ENCODE data around the gene DDX19B. TPM values are rescaled to one million over a fixed set of nuclear protein-coding genes. Genes with fewer than 3 reads are reported as not detected.
"Not testable (repeated sequence)": the region's sequence is repeated elsewhere in the genome, so short reads cannot be mapped to it uniquely, and the experiment has no call there.

Gene DDX19B
- polyA plus RNA-seq (17.5 to 38.9 TPM (median 24.6 TPM) in 3 replicates), polyA minus RNA-seq (10.0 to 16.6 TPM (median 14.2 TPM) in 3 replicates)
- polyA plus RNA-seq (2011; ENCODE audit: low read depth): 47.4 TPM
- 27.8 and 29.6 TPM in 2 replicates for polyA plus RNA-seq (2011; cell fraction: cytosol; rRNA removed)
- polyA plus RNA-seq (2011; cell fraction: nucleus; rRNA removed): 27.3 and 34.1 TPM in 2 replicates
- 21.3 and 26.1 TPM in 2 replicates for polyA plus RNA-seq (2012; ENCODE audit: low replicate concordance)
- polyA minus RNA-seq (2011; cell fraction: cytosol; rRNA and poly(A)+ RNA removed): 6.7 TPM
- polyA minus RNA-seq (2011; cell fraction: nucleus; rRNA and poly(A)+ RNA removed): 3.0 and 6.9 TPM in 2 replicates

DNA sequence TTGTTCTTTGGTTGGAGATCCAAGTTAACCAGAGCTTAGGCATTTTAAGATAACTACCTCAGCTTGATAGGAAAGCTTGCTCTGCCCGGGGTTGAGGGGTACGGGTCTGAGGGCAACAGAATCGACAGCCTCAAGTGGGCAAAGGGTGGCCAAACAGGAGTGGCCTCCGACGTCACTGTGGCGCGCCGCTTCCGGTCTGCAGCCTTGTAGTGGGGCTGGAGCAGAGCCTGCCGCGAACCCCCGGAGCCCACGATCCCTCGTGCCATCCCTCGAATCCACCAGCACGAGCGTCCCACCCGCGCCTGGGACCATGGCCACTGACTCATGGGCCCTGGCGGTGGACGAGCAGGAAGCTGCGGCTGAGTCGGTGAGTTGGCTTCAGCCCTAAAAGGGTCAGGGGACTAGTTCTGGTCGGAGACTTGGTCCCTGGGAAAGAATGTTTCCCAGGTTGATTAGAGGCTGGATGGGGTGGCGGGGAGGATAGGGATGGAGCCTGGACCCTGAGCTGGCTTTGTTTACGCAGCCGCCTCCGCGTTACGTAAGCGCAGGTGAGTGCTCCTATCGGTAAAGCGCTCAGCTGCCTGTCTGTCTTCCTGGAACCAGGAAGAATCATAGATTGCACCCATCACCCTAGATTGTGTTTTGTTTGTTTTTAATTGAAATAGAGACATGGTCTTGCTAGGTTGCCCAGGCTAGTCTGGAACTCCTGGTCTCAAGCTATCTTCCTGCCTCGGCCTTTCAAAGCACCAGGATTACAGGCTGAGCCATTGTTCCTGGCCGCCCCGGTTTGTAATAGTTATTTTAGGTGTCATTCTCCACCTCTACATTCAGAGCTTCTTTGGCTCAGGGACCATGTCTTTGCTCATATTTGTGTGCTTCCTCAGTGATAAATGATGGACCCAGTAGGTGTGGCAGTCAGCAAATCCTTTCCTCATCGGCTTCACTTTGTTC is at the start of gene DDX19B:
Gene DDX19B (plus strand): TSS at position 199 of the 951 bp plus-strand sequence. CDS start 112 bp downstream, at position 311.
- no peak for FAIRE-seq
- dilution Hi-C loops (cut with MboI; ENCODE audit: extremely low pct_ligation_motif_present, low sequenced_read_pairs): no loop called here
- H3K79me2 ChIP-seq (ENCODE audit: control insufficient read depth, insufficient read depth, low read length): peaks cover 30% of the 10 kb centered on the region

DNA sequence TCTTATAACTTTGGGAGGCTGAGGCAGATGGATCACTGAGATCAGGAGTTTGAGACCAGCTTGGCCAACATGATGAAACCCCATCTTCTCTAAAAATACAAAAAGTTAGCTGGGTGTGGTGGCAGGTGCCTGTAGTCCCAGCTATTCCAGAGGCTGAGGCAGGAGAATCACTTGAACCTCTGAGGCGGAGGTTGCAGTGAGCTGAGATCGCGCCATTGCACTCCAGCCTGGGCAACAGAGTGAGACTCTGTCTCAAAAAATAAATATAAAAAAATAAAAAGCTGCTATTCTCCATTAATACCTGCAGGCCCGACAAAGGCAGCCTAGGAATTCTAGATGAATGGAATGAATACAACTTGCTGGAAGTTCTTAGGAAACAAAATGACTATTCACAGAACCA is 49.3 kb upstream of the DDX19B start:
- Histone ChIP-seq H3K4me2 (ENCODE audit: control insufficient read depth, extremely low read depth, insufficient read depth, low read depth, low read length) (peak overlapping the region; percentile 25), H3K79me2 (ENCODE audit: control insufficient read depth, insufficient read depth, low read length) (peaks cover 26% of the 10 kb centered on the region), H3K36me3 (ENCODE audit: control insufficient read depth in 2 of 2, extremely low read depth in 1 of 2, insufficient read depth in 2 of 2, low read length in 2 of 2) (peaks cover 16 to 19% of the 10 kb centered on the region in 2 experiments)
- H3K9me1 ChIP-seq (ENCODE audit: control insufficient read depth, extremely low read depth, insufficient read depth, low read length); H3K27me3 ChIP-seq (ENCODE audit: control insufficient read depth, extremely low read depth, insufficient read depth, low read length); H2AFZ ChIP-seq (ENCODE audit: control insufficient read depth, low read length); H4K20me1 ChIP-seq (ENCODE audit: control insufficient read depth, extremely low read depth, insufficient read depth, low read length); H3K4me1 ChIP-seq (ENCODE audit: control insufficient read depth, extremely low read depth, insufficient read depth, low read length); dilution Hi-C loops (cut with MboI; ENCODE audit: extremely low pct_ligation_motif_present, low sequenced_read_pairs); H3K27ac ChIP-seq (ENCODE audit: control insufficient read depth, insufficient read depth, low read length); DNase-seq (ENCODE audit: low read depth, low spot score); H3K9me3 ChIP-seq (ENCODE audit: control insufficient read depth, low read depth, low read length); H3K4me3 ChIP-seq (ENCODE audit: control insufficient read depth in 2 of 3, extremely low read depth in 1 of 3, insufficient read depth in 2 of 3, low read depth in 1 of 3, low read length in 3 of 3); FAIRE-seq; H3K9ac ChIP-seq (ENCODE audit: control insufficient read depth, extremely low read depth, insufficient read depth, low read length): not testable (repeated sequence)

More for the DNA sequence above, at the start of gene DDX19B:
- H3K27ac ChIP-seq (ENCODE audit: control insufficient read depth, insufficient read depth, low read length): peak within 1 kb of the TSS; percentile 91
- peaks cover 14% of the 10 kb centered on the region for H3K4me1 ChIP-seq (ENCODE audit: control insufficient read depth, extremely low read depth, insufficient read depth, low read length)
- no peaks in the 10 kb centered on the region for H3K9me3 ChIP-seq (ENCODE audit: control insufficient read depth, low read depth, low read length)
- no peaks in the 10 kb centered on the region for H3K9me1 ChIP-seq (ENCODE audit: control insufficient read depth, extremely low read depth, insufficient read depth, low read length)
- H3K4me3 ChIP-seq (ENCODE audit: control insufficient read depth in 2 of 3, extremely low read depth in 1 of 3, insufficient read depth in 2 of 3, low read depth in 1 of 3, low read length in 3 of 3): peak within 1 kb of the TSS; percentile 76 to 93 (median 86)
- peak within 1 kb of the TSS; percentile 97 for H3K9ac ChIP-seq (ENCODE audit: control insufficient read depth, extremely low read depth, insufficient read depth, low read length)
- peak within 1 kb of the TSS; percentile 99 for H2AFZ ChIP-seq (ENCODE audit: control insufficient read depth, low read length)
- no peaks in the 10 kb centered on the region for H3K36me3 ChIP-seq (ENCODE audit: control insufficient read depth in 2 of 2, extremely low read depth in 1 of 2, insufficient read depth in 2 of 2, low read length in 2 of 2)
- peak within 1 kb of the TSS; percentile 87 for H3K4me2 ChIP-seq (ENCODE audit: control insufficient read depth, extremely low read depth, insufficient read depth, low read depth, low read length)
- TF ChIP-seq, protein P1, sequence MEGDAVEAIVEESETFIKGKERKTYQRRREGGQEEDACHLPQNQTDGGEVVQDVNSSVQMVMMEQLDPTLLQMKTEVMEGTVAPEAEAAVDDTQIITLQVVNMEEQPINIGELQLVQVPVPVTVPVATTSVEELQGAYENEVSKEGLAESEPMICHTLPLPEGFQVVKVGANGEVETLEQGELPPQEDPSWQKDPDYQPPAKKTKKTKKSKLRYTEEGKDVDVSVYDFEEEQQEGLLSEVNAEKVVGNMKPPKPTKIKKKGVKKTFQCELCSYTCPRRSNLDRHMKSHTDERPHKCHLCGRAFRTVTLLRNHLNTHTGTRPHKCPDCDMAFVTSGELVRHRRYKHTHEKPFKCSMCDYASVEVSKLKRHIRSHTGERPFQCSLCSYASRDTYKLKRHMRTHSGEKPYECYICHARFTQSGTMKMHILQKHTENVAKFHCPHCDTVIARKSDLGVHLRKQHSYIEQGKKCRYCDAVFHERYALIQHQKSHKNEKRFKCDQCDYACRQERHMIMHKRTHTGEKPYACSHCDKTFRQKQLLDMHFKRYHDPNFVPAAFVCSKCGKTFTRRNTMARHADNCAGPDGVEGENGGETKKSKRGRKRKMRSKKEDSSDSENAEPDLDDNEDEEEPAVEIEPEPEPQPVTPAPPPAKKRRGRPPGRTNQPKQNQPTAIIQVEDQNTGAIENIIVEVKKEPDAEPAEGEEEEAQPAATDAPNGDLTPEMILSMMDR (optimal IDR thresholded peaks at IDR 0.05 in 1 of 3, IDR thresholded peaks at IDR 0.05 in 1 of 3, conservative IDR thresholded peaks at IDR 0.05 in 1 of 3; ENCODE audit: extremely low read depth in 1 of 3, insufficient read depth in 2 of 3, low read length in 3 of 3): no peak
- TF ChIP-seq EZH2 (IDR thresholded peaks at IDR 0.05; ENCODE audit: low read length): no peak
- no peaks in the 10 kb centered on the region for H4K20me1 ChIP-seq (ENCODE audit: control insufficient read depth, extremely low read depth, insufficient read depth, low read length)
- peak; percentile 9 for DNase-seq (ENCODE audit: low read depth, low spot score)
- H3K27me3 ChIP-seq (ENCODE audit: control insufficient read depth, extremely low read depth, insufficient read depth, low read length): no peaks in the 10 kb centered on the region
